IPS-18c (cell line): ENCODE data around the gene CCDC149.

Experiments
- H3K4me3 ChIP-seq: 2 replicates; pipeline ENCODE4 v1.7.0; 2013; ENCODE audit warnings: low read depth, mild to moderate bottlenecking, low read length, moderate library complexity; ENCODE audit not compliant: insufficient read depth
- H3K9me3 ChIP-seq: one replicate; pipeline ENCODE4 v1.6.1; 2013; ENCODE audit warnings: mild to moderate bottlenecking, low read length, moderate library complexity; ENCODE audit not compliant: control insufficient read depth, insufficient read depth

Gene CCDC149

GRCh38 chr4:24763631-24764297 is 149.1 kb downstream of the CCDC149 start:
- H3K9me3 ChIP-seq: no peaks in the 10 kb centered on the region
- no peak overlapping the region for H3K4me3 ChIP-seq
